GM12878 (cell line): ENCODE measurements around the gene ARHGEF6.

Experiments used
- RAD21 ChIP-seq: IDR thresholded peaks from 2 replicates; pipeline ENCODE4 v1.6.1; 2011; ENCODE audit warnings: mild to moderate bottlenecking, low read depth, low read length, moderate library complexity; ENCODE audit not compliant: insufficient read depth
- RBBP5 ChIP-seq: fragments of 200-600 bp; sonication (generic); conservative IDR thresholded peaks from 2 replicates; pipeline ENCODE4 v1.6.1; 2016

GRCh38 chrX:136697156-136697555, 83.6 kb downstream of the ARHGEF6 start:
- TF ChIP-seq RBBP5 (no peak), RAD21 (no peak)
